ENCODE results near the gene HOXC6. TPM values are rescaled to one million over a fixed set of nuclear protein-coding genes. Genes with fewer than 3 reads are reported as not detected.

HOXC6 gene
- polyA plus RNA-seq, 3 donors, result 31.7 to 44.4 (median 36.6) TPM

GRCh38 chr12:53998110-53998899 is 29.9 kb upstream of the HOXC6 start:
- DNase-seq (ENCODE audit: extremely low read depth in 1 of 11, low read depth in 9 of 11, low spot score in 4 of 11), result no peak

GRCh38 chr12:53998900-53999236 is 29.4 kb upstream of the HOXC6 start:
- no peak for DNase-seq (ENCODE audit: extremely low read depth in 1 of 11, low read depth in 9 of 11, low spot score in 4 of 11)

- DNase-seq (ENCODE audit: extremely low read depth in 1 of 11, low read depth in 9 of 11, low spot score in 4 of 11), result peak in 1 of 11 donors; percentile 88
Observed at GRCh38 chr12:53999559-54000115, 28.6 kb upstream of the HOXC6 start.

- no peak for DNase-seq (ENCODE audit: extremely low read depth in 1 of 11, low read depth in 9 of 11, low spot score in 4 of 11)
Observed at GRCh38 chr12:54000116-54001114, 27.8 kb upstream of the HOXC6 start, which contains the start of gene HOXC9. TSS of gene HOXC9 (plus strand) at chr12:54000161. CDS start at chr12:54000189, 28 bp downstream.

- DNase-seq (ENCODE audit: extremely low read depth in 1 of 11, low read depth in 9 of 11, low spot score in 4 of 11), result no peak
Observed at GRCh38 chr12:54001283-54002187, 26.7 kb upstream of the HOXC6 start.

- no peak for DNase-seq (ENCODE audit: extremely low read depth in 1 of 11, low read depth in 9 of 11, low spot score in 4 of 11)
Observed at GRCh38 chr12:54002278-54002914, 25.8 kb upstream of the HOXC6 start.

- no peak for DNase-seq (ENCODE audit: extremely low read depth in 1 of 11, low read depth in 9 of 11, low spot score in 4 of 11)
Observed at GRCh38 chr12:54002915-54003389, 25.3 kb upstream of the HOXC6 start.

GRCh38 chr12:54003625-54004024 is 24.6 kb upstream of the HOXC6 start:
- no peak for DNase-seq (ENCODE audit: extremely low read depth in 1 of 11, low read depth in 9 of 11, low spot score in 4 of 11)

- DNase-seq (ENCODE audit: extremely low read depth in 1 of 11, low read depth in 9 of 11, low spot score in 4 of 11), result no peak
Observed at GRCh38 chr12:54004063-54004840, 24.0 kb upstream of the HOXC6 start.

GRCh38 chr12:54004841-54005530 is 23.3 kb upstream of the HOXC6 start:
- no peak for DNase-seq (ENCODE audit: extremely low read depth in 1 of 11, low read depth in 9 of 11, low spot score in 4 of 11)

GRCh38 chr12:54005531-54005852 is 22.7 kb upstream of the HOXC6 start:
- DNase-seq (ENCODE audit: extremely low read depth in 1 of 11, low read depth in 9 of 11, low spot score in 4 of 11), result no peak

- peak in 8 of 11 donors; percentile 86 to 95 (median 91) for DNase-seq (ENCODE audit: extremely low read depth in 1 of 11, low read depth in 9 of 11, low spot score in 4 of 11)
Observed at GRCh38 chr12:54005853-54006558, 22.2 kb upstream of the HOXC6 start.

- DNase-seq (ENCODE audit: extremely low read depth in 1 of 11, low read depth in 9 of 11, low spot score in 4 of 11), result no peak
Observed at GRCh38 chr12:54006559-54007220, 21.6 kb upstream of the HOXC6 start.

GRCh38 chr12:54007538-54008259 is 20.5 kb upstream of the HOXC6 start:
- no peak for DNase-seq (ENCODE audit: extremely low read depth in 1 of 11, low read depth in 9 of 11, low spot score in 4 of 11)

GRCh38 chr12:54008260-54008552 is 20.0 kb upstream of the HOXC6 start:
- DNase-seq (ENCODE audit: extremely low read depth in 1 of 11, low read depth in 9 of 11, low spot score in 4 of 11), result no peak

Data from renal cortex interstitium (tissue), 11 donors.